HG03139 (cell line): Measurements from ENCODE around the gene CADM3.

Source experiments
- ATAC-seq: cut with Tn5 transposase; IDR thresholded peaks from one replicate; pipeline ENCODE4 v1.9.1; 2021; ENCODE audit not compliant: unreplicated experiment

The CADM3 gene

GRCh38 chr1:159171254-159171687 is at the start of gene CADM3:
CADM3 (plus strand) TSS chr1:159171615; CDS start chr1:159171766, 151 bp downstream.
- ATAC-seq: no peak

GRCh38 chr1:159122005-159122621 is 49.3 kb upstream of the CADM3 start:
- ATAC-seq: peak; percentile 65

- no peak for ATAC-seq
Measured at GRCh38 chr1:159123587-159123986, 47.8 kb upstream of the CADM3 start.

- ATAC-seq: no peak
Measured at GRCh38 chr1:159132271-159132881, 39.0 kb upstream of the CADM3 start.

- no peak for ATAC-seq
Measured at GRCh38 chr1:159140474-159140873, 30.9 kb upstream of the CADM3 start.

GRCh38 chr1:159141584-159142390 is 29.6 kb upstream of the CADM3 start:
- no peak for ATAC-seq

GRCh38 chr1:159142391-159142663 is 29.1 kb upstream of the CADM3 start:
- no peak for ATAC-seq

GRCh38 chr1:159142726-159143510 is 28.5 kb upstream of the CADM3 start:
- ATAC-seq: no peak

GRCh38 chr1:159144571-159144970 is 26.8 kb upstream of the CADM3 start:
- no peak for ATAC-seq

- ATAC-seq: no peak
Measured at GRCh38 chr1:159146980-159147379, 24.4 kb upstream of the CADM3 start.

GRCh38 chr1:159152031-159152430 is 19.4 kb upstream of the CADM3 start:
- no peak for ATAC-seq

GRCh38 chr1:159161001-159161718 is 10.3 kb upstream of the CADM3 start:
- ATAC-seq: peak; percentile 94

GRCh38 chr1:159161719-159162026 is 9.7 kb upstream of the CADM3 start:
- ATAC-seq: no peak

- no peak for ATAC-seq
Measured at GRCh38 chr1:159162516-159163265, 8.7 kb upstream of the CADM3 start.

- no peak for ATAC-seq
Measured at GRCh38 chr1:159163614-159164228, 7.7 kb upstream of the CADM3 start.

GRCh38 chr1:159168043-159168442 is 3.4 kb upstream of the CADM3 start:
- no peak for ATAC-seq

- no peak for ATAC-seq
Measured at GRCh38 chr1:159170639-159171038, 776 bp upstream of the CADM3 start.

- ATAC-seq: no peak
Measured at GRCh38 chr1:159171688-159172501, 480 bp downstream of the CADM3 start.
